ENCODE measurements around the gene TEX35.

Gene TEX35

DNA sequence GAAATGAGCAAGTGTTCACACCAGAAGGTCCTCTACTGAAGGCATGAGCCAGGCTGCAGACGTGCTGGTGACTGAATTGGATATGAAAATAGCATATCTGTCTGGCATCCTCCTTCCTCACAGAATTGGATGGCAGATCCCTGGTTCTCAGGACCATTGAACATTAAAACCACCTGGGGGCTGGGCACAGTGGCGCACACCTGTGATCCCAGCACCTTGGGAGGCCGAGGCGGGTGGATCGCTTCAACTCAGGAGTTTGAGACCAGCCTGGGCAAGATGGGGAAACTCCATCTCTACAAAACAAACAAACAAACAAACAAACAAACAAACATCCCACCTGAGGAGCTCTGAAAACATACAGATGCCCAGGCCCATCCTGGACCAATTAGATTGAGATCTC is 23.4 kb downstream of the TEX35 start:
- DNase-seq: no peak
- Histone ChIP-seq H3K36me3 (no peaks in the 10 kb centered on the region), H3K4me3 (ENCODE audit: low read depth, low read length) (no peak overlapping the region), H3K27me3 (no peaks in the 10 kb centered on the region; the same call in 1 of the 2 replicates), H3K4me1 (no peaks in the 10 kb centered on the region), H3K9me3 (no peaks in the 10 kb centered on the region)
- no peak for TF ChIP-seq CTCF (IDR thresholded peaks at IDR 0.05; ENCODE audit: low read depth, low read length)

- Histone ChIP-seq H3K4me1 (no peaks in the 10 kb centered on the region), H3K27me3 (no peaks in the 10 kb centered on the region; the same call in 1 of the 2 replicates), H3K36me3 (no peaks in the 10 kb centered on the region), H3K4me3 (ENCODE audit: low read depth, low read length) (no peak overlapping the region), H3K9me3 (no peaks in the 10 kb centered on the region)
- no peak for DNase-seq
- no peak for TF ChIP-seq CTCF (IDR thresholded peaks at IDR 0.05; ENCODE audit: low read depth, low read length)
These were observed 24.0 kb downstream of the TEX35 start for GRCh38 chr1:178536844-178537371.

GRCh38 chr1:178537382-178538090 is 24.6 kb downstream of the TEX35 start:
- Histone ChIP-seq H3K4me3 (ENCODE audit: low read depth, low read length) (no peak overlapping the region), H3K27me3 (no peaks in the 10 kb centered on the region; the same call in 1 of the 2 replicates), H3K4me1 (no peaks in the 10 kb centered on the region), H3K36me3 (no peaks in the 10 kb centered on the region), H3K9me3 (no peaks in the 10 kb centered on the region)
- no peak for TF ChIP-seq CTCF (IDR thresholded peaks at IDR 0.05; ENCODE audit: low read depth, low read length)
- no peak for DNase-seq

GRCh38 chr1:178538192-178538916 is 25.4 kb downstream of the TEX35 start:
- no peaks in the 10 kb centered on the region for H3K9me3 ChIP-seq

GRCh38 chr1:178539291-178539690 is 26.4 kb downstream of the TEX35 start:
- no peak for DNase-seq
- Histone ChIP-seq H3K4me3 (ENCODE audit: low read depth, low read length) (no peak overlapping the region), H3K36me3 (no peaks in the 10 kb centered on the region), H3K27me3 (no peaks in the 10 kb centered on the region; the same call in 1 of the 2 replicates), H3K9me3 (no peaks in the 10 kb centered on the region), H3K4me1 (no peaks in the 10 kb centered on the region)
- TF ChIP-seq CTCF (IDR thresholded peaks at IDR 0.05; ENCODE audit: low read depth, low read length): no peak

More at GRCh38 chr1:178538192-178538916, 25.4 kb downstream of the TEX35 start:
- Histone ChIP-seq H3K4me3 (ENCODE audit: low read depth, low read length) (no peak overlapping the region), H3K4me1 (no peaks in the 10 kb centered on the region), H3K36me3 (no peaks in the 10 kb centered on the region), H3K27me3 (no peaks in the 10 kb centered on the region; the same call in 1 of the 2 replicates)
- TF ChIP-seq CTCF (IDR thresholded peaks at IDR 0.05; ENCODE audit: low read depth, low read length): no peak
- DNase-seq: no peak

Measured in BE2C (cell line).